Esophagus muscularis mucosa (tissue), 4 donors: Measurements from ENCODE around the gene PC.

ENCODE experiments used
- EP300 ChIP-seq: sonication (generic); formaldehyde crosslinking; IDR thresholded peaks from one replicate; pipeline ENCODE4 v1.6.1; 2017; ENCODE audit warnings: antibody characterized with exemption
- POLR2A ChIP-seq: fragments of 450-650 bp; IDR thresholded peaks from one replicate; pipeline ENCODE4 v1.6.1; 2017; ENCODE audit warnings: antibody characterized with exemption, moderate library complexity, mild to moderate bottlenecking, low read depth
- POLR2AphosphoS5 ChIP-seq, 2 donors: sonication (generic); formaldehyde crosslinking; IDR thresholded peaks; one replicate each; pipeline ENCODE4 v1.6.1; 2017; ENCODE audit warnings: antibody characterized with exemption in 2 of 2
- TF ChIP-seq, protein P1 (sequence below), 3 experiments: fragments of 200-600 bp in 2 of 3; fragments of 450-650 bp in 1 of 3; sonication (generic) in 2 of 3; IDR thresholded peaks; one replicate each; pipeline ENCODE4 v1.5.1; 2017 to 2019; ENCODE audit warnings: antibody characterized with exemption in 3 of 3, mild to moderate bottlenecking in 2 of 3, moderate library complexity in 1 of 3

DNA sequence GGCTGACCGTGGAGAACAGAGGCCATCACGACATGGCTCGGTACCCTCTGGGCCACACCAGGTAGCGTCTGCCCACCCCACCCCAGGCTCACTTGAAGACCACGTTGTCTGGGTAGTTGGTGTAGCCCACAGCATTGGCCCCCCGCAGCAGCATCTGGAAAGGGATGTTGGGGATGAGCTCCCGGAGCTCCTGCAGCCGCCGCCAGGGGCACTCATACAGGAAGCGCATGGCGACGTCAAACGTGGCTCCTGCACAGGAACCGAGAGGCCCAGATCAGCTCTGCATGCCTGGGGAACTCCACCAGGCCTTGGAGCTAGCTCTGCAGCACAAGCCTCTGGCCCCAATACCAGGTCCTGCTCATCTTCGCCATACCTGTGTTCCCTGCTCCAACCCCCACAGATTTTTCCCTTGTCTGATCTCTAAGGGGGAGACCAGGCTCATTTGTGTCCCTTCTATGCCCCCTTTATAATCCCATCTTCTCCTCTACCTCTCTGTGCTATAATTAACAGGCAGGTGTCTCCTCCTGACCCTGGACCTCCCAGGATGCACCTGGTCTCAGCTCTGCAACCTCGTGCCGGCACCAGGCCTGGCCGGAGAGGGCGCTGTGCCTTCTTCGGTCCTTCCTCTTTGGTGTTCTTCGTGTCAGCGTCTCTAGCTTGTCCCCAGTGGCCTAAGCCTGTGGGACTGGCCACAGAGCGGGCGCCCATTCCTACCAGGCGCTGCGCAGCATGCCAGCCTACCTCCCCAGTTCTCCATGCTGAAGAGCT lies 106.3 kb downstream of the PC start:
- TF ChIP-seq, protein P1, sequence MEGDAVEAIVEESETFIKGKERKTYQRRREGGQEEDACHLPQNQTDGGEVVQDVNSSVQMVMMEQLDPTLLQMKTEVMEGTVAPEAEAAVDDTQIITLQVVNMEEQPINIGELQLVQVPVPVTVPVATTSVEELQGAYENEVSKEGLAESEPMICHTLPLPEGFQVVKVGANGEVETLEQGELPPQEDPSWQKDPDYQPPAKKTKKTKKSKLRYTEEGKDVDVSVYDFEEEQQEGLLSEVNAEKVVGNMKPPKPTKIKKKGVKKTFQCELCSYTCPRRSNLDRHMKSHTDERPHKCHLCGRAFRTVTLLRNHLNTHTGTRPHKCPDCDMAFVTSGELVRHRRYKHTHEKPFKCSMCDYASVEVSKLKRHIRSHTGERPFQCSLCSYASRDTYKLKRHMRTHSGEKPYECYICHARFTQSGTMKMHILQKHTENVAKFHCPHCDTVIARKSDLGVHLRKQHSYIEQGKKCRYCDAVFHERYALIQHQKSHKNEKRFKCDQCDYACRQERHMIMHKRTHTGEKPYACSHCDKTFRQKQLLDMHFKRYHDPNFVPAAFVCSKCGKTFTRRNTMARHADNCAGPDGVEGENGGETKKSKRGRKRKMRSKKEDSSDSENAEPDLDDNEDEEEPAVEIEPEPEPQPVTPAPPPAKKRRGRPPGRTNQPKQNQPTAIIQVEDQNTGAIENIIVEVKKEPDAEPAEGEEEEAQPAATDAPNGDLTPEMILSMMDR (IDR thresholded peaks at IDR 0.05), result no peak
- TF ChIP-seq EP300, result no peak
- TF ChIP-seq POLR2AphosphoS5 (IDR thresholded peaks at IDR 0.05), result no peak
- TF ChIP-seq POLR2A, result no peak
